T-helper 17 cell (primary cell): ENCODE data around the gene CYP8B1. TPM values are rescaled to one million over a fixed set of nuclear protein-coding genes. Genes with fewer than 3 reads are reported as not detected.

Experiments used
- ATAC-seq: fragments of 150-1000 bp; cut with Tn5 transposase; 2 replicates; pipeline ENCODE4 v1.10.0; 2021; ENCODE audit warnings: mild to moderate bottlenecking, moderate library complexity
- DNase-seq, 3 donors: peaks; one replicate each; pipeline versions ENCODE4 v3.0.0 to v3.0.0-alpha.2; 2020 to 2021
- H3K9me3 ChIP-seq: one replicate; pipeline ENCODE4 v1.7.0; 2013; ENCODE audit warnings: low read length, mild to moderate bottlenecking; ENCODE audit not compliant: control insufficient read depth, poor library complexity, severe bottlenecking
- H3K27ac Mint-ChIP-seq: one replicate; pipeline ENCODE4 v1.8.0; 2022; ENCODE audit warnings: mild to moderate bottlenecking, moderate library complexity, mixed read lengths
- H3K27me3 Mint-ChIP-seq: one replicate; pipeline ENCODE4 v1.8.0; 2022; ENCODE audit warnings: mixed read lengths
- H3K36me3 Mint-ChIP-seq: one replicate; pipeline ENCODE4 v1.8.0; 2022; ENCODE audit warnings: low read depth, mixed read lengths
- H3K4me1 Mint-ChIP-seq: one replicate; pipeline ENCODE4 v1.8.0; 2022; ENCODE audit warnings: mild to moderate bottlenecking, mixed read lengths
- H3K4me3 Mint-ChIP-seq: one replicate; pipeline ENCODE4 v1.8.0; 2022; ENCODE audit warnings: mild to moderate bottlenecking, moderate library complexity, mixed read lengths
- total RNA-seq, 4 donors: library from RNA in 2 of 4; stranded (reverse) in 2 of 4; gene quantifications; one replicate each; pipeline ENCODE4 v1.2.3 and lab custom pipeline; 2022 to 2026

Gene CYP8B1
- total RNA-seq, result not detected
- total RNA-seq (lab: John Stamatoyannopoulos, UW), result 0 reads per million in 2 donors

GRCh38 chr3:42875325-42876151 is at the start of gene CYP8B1:
Gene CYP8B1 (minus strand): TSS chr3:42875879. CDS start chr3:42875816, 63 bp downstream.
- peaks cover 30% of the 10 kb centered on the region for H3K27me3 Mint-ChIP-seq
- peaks cover 9% of the 10 kb centered on the region for H3K4me1 Mint-ChIP-seq
- peak within 1 kb of the TSS; percentile 70 for H3K27ac Mint-ChIP-seq
- H3K36me3 Mint-ChIP-seq, result peaks cover 6% of the 10 kb centered on the region
- DNase-seq, result no peak
- H3K9me3 ChIP-seq, result no peaks in the 10 kb centered on the region
- no peak for ATAC-seq
- H3K4me3 Mint-ChIP-seq, result no peak within 1 kb of the TSS

DNA sequence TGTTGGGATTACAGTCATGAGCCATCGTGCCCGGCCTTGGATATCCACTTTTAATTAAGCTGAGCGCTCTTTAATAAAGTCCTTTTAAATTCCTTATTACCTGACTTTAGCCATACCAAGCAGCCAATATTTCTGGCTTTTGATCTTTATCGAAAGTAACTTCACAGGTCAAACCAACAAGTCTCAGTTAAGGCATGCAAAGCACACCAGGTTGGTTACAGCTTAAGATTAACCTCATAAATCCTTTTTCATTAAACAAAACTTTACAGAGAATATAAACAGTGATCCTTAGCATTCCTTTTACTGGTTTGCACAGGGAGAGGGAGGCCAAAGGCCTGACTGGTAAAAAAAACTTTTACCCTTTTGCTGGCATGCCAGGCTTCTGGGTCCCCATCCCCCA is 47.9 kb upstream of the CYP8B1 start:
- DNase-seq (no peak), ATAC-seq (no peak)
- no peak overlapping the region for H3K27ac Mint-ChIP-seq
- H3K4me1 Mint-ChIP-seq, result peaks cover 3% of the 10 kb centered on the region
- H3K36me3 Mint-ChIP-seq, result peaks cover 6% of the 10 kb centered on the region
- no peaks in the 10 kb centered on the region for H3K9me3 ChIP-seq
- no peak overlapping the region for H3K4me3 Mint-ChIP-seq
- H3K27me3 Mint-ChIP-seq, result peaks cover 4% of the 10 kb centered on the region

DNA sequence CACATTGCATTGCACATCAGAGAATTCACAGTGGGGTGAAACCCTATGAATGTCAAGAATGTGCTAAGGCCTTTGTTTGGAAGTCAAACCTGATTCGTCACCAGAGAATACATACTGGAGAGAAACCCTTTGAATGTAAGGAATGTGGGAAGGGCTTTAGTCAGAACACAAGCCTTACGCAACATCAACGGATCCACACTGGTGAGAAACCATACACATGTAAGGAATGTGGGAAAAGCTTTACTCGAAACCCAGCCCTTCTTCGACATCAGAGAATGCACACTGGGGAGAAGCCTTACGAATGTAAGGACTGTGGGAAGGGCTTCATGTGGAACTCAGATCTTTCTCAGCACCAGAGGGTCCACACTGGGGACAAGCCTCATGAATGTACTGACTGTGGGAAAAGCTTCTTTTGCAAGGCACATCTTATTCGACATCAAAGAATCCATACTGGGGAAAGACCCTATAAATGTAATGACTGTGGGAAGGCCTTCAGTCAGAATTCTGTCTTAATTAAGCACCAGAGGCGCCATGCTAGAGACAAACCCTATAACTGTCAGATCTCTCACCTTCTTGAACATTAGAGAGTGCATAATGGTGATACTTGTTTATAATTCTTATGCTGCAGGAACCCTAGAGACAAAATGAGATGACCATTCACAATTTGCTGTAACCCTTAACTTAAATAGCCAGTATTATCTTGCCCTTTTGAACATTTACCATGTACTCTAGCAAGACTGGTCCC is 39.3 kb upstream of the CYP8B1 start:
- H3K9me3 ChIP-seq, result peaks cover 4% of the 10 kb centered on the region
- Mint-ChIP-seq H3K27me3 (peaks cover 3% of the 10 kb centered on the region), H3K4me3 (no peak overlapping the region), H3K27ac (no peak overlapping the region), H3K36me3 (no peaks in the 10 kb centered on the region), H3K4me1 (no peaks in the 10 kb centered on the region)
- DNase-seq (no peak), ATAC-seq (no peak)

- DNase-seq (no peak), ATAC-seq (no peak)
- H3K9me3 ChIP-seq, result no peaks in the 10 kb centered on the region
- Mint-ChIP-seq H3K36me3 (peaks cover 2% of the 10 kb centered on the region), H3K27me3 (peaks cover 19% of the 10 kb centered on the region), H3K27ac (no peak overlapping the region), H3K4me1 (peaks cover 5% of the 10 kb centered on the region), H3K4me3 (no peak overlapping the region)
Observed at GRCh38 chr3:42911551-42911950, 35.9 kb upstream of the CYP8B1 start.

GRCh38 chr3:42908675-42909074 is 33.0 kb upstream of the CYP8B1 start:
- Mint-ChIP-seq H3K4me3 (no peak overlapping the region), H3K36me3 (peaks cover 4% of the 10 kb centered on the region), H3K27me3 (peaks cover 31% of the 10 kb centered on the region), H3K4me1 (peaks cover 10% of the 10 kb centered on the region), H3K27ac (no peak overlapping the region)
- DNase-seq (no peak), ATAC-seq (no peak)
- H3K9me3 ChIP-seq, result peaks cover 3% of the 10 kb centered on the region

DNA sequence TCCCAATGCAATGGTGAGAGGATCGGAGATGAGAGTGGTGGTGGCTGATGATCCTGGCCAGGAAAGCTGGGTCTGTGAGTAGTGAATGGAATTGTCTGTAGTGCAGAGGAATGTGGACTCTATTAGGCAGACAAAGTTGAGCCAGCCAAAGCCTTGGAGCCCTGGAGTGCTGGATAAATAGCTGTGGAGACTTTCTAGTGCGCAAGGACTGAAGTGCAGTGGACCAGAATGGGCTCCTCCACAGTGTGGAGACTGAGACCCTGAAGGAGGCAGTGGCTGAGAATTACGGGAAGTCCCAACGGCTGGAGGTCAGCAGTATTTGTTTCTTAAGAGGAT is 31.1 kb upstream of the CYP8B1 start:
- no peak overlapping the region for H3K27ac Mint-ChIP-seq
- ATAC-seq (no peak), DNase-seq (no peak)
- H3K4me3 Mint-ChIP-seq, result peak overlapping the region; percentile 81
- peaks cover 3% of the 10 kb centered on the region for H3K9me3 ChIP-seq
- H3K27me3 Mint-ChIP-seq, result peaks cover 31% of the 10 kb centered on the region
- peaks cover 10% of the 10 kb centered on the region for H3K4me1 Mint-ChIP-seq
- peaks cover 4% of the 10 kb centered on the region for H3K36me3 Mint-ChIP-seq

DNA sequence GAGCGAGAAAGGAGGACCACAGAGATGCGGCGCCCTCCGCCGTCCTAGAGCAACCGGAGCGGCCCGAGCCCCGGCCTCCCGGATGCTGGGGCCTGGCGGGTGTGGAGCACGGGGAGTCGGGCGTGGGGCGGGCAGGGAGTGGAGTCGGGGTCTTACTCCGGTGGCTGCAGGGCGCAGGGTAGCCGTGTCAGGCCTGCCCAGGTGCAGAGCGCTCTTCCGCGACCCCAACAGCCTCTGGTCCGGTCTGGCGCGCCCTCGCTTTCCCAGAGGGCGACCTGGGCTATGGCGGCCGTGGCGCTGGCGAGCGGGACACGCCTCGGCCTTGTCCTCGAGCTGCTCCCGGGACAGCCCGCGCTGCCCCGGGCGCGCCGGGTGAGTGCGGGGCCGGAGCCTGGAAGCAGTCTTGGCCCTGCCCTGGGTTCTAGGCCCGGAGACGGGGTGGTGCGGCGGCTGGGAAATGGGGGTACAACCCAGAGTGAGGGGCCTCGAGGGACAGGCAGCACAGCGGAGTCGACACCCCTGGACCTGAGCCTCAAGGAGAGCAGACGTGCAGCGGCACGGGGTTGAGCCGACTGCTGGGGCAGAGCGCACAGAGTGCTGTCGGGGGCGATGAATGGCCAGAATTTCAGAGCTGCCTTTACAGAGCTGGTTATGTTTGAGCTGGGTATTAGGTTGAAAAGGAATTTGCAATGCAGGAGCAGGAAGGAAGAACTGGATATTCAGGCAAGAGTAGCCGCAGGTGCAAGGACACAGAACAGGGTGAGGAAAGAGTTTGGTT is 30.6 kb upstream of the CYP8B1 start, which contains the start of gene ZNF662:
TSS of gene ZNF662 (plus strand) at position 73 of the 778 bp plus-strand sequence. CDS start 1,973 bp downstream, outside the sequence.
- DNase-seq (no peak), ATAC-seq (peak; percentile 36)
- peak within 1 kb of the TSS; percentile 81 for H3K4me3 Mint-ChIP-seq
- H3K9me3 ChIP-seq, result peaks cover 3% of the 10 kb centered on the region
- no peak within 1 kb of the TSS for H3K27ac Mint-ChIP-seq
- H3K4me1 Mint-ChIP-seq, result peaks cover 10% of the 10 kb centered on the region
- peaks cover 4% of the 10 kb centered on the region for H3K36me3 Mint-ChIP-seq
- peaks cover 32% of the 10 kb centered on the region for H3K27me3 Mint-ChIP-seq

DNA sequence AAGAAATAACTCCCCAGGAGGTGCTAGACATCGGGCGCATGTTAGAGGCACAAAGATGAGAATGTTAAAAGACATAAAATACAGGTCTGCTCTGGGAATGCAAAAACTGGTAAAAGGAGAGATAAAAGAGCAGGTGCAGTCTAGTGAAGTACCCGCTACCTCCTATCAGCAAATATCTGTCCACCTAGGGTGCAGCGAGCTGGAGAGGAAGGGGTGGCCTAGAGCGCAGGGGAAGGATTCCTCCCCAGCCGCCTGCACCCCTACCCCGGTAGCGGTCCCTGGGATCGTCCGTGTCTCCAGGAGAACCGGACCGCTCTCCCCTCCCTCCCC is 30.0 kb upstream of the CYP8B1 start:
- H3K9me3 ChIP-seq, result peaks cover 3% of the 10 kb centered on the region
- peaks cover 10% of the 10 kb centered on the region for H3K4me1 Mint-ChIP-seq
- H3K36me3 Mint-ChIP-seq, result peaks cover 4% of the 10 kb centered on the region
- no peak overlapping the region for H3K27ac Mint-ChIP-seq
- H3K27me3 Mint-ChIP-seq, result peaks cover 38% of the 10 kb centered on the region
- no peak for ATAC-seq
- peak overlapping the region; percentile 81 for H3K4me3 Mint-ChIP-seq
- DNase-seq, result no peak

DNA sequence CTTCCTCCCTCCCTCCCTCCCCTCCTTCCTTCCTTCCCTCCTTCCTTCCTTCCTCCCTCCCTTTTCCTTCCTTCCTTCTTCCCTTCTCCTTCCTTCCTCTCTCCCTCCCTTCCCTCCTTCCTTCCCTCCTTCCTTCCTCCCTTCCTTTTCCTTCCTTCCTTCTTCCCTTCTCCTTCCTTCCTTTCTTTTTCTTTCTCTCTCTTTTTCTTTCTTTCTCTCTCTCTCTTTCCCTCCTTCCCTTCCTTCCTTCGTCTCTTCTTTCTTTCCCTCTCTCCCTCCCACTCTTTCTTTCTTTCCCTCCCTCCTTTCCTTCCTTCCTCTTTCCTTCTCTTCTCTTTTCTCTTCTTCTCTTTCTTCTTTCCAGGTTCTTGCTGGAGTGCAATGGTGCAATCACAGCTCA is 28.4 kb upstream of the CYP8B1 start:
- Mint-ChIP-seq H3K27ac (no peak overlapping the region), H3K4me3 (no peak overlapping the region), H3K36me3 (peaks cover 6% of the 10 kb centered on the region), H3K27me3 (peaks cover 38% of the 10 kb centered on the region), H3K4me1 (peaks cover 10% of the 10 kb centered on the region)
- peaks cover 3% of the 10 kb centered on the region for H3K9me3 ChIP-seq
- no peak for DNase-seq
- no peak for ATAC-seq

DNA sequence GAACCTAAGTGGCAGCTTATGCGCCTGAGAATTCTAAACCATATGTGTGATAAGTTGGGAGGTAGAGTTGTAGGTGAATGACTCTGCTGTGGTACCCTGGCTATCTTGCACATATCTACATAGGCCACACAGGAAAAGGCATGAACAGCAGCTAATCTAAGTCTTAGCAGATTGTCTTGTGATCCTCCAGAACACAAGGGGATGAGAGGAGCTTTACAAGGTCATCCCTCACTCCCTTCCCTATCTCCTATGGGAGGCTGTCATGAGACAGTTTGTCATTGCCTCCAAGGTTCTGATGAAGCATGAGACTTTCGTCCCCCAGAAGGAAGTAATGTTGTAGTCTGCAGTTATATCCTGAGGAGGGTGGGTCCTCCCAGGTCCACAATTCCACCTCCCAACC is 26.6 kb upstream of the CYP8B1 start:
- ATAC-seq, result no peak
- no peak overlapping the region for H3K4me3 Mint-ChIP-seq
- no peak for DNase-seq
- peaks cover 10% of the 10 kb centered on the region for H3K4me1 Mint-ChIP-seq
- H3K36me3 Mint-ChIP-seq, result peaks cover 9% of the 10 kb centered on the region
- H3K27ac Mint-ChIP-seq, result no peak overlapping the region
- peaks cover 27% of the 10 kb centered on the region for H3K27me3 Mint-ChIP-seq
- peaks cover 3% of the 10 kb centered on the region for H3K9me3 ChIP-seq

GRCh38 chr3:42901073-42901415 is 25.4 kb upstream of the CYP8B1 start:
- H3K27ac Mint-ChIP-seq, result no peak overlapping the region
- H3K36me3 Mint-ChIP-seq, result peaks cover 5% of the 10 kb centered on the region
- peaks cover 26% of the 10 kb centered on the region for H3K27me3 Mint-ChIP-seq
- ATAC-seq (no peak), DNase-seq (no peak)
- H3K9me3 ChIP-seq, result peaks cover 3% of the 10 kb centered on the region
- peaks cover 3% of the 10 kb centered on the region for H3K4me1 Mint-ChIP-seq
- no peak overlapping the region for H3K4me3 Mint-ChIP-seq

DNA sequence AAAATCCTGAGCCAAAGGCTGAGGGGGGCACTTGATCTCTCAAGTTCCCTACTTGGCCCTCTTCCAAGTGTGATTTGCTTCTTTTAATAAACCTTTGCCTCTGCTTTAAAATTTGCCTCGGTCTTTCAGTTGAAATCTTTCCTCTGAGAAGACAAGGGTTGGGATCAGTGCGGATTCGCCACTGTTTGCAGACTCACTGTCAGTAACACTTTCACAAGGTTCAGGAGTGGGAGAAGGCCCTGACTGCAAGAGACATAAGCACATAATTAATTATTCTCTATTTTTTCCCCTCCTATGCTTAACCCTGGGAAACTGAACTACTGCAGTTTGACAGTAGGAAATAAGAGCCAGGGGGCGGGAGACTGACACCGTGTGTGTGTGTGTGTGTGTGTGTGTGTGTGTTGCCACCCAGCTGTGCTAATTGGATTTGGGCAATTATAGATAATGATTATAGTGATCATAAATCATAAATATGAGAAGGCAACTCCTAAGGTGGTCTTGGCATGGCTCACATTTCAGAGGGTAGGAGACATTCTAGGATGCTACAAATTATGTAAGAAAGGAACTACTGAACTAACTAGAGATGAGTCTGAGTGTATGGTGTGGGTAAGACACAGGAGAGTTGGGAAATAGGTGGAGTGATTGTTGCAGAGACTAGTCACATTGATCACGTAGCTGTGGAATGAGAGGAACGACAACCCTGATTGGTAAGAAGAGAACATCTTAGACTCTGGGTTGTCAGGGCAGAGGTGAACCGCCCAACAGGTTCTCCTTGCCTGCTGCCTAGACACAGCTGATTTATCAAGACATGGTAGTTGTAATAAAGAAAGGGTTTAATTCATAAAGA is 24.8 kb upstream of the CYP8B1 start:
- ATAC-seq, result no peak
- no peak overlapping the region for H3K27ac Mint-ChIP-seq
- H3K4me1 Mint-ChIP-seq, result no peaks in the 10 kb centered on the region
- H3K36me3 Mint-ChIP-seq, result peaks cover 5% of the 10 kb centered on the region
- H3K9me3 ChIP-seq, result peaks cover 3% of the 10 kb centered on the region
- DNase-seq, result no peak
- peaks cover 22% of the 10 kb centered on the region for H3K27me3 Mint-ChIP-seq
- no peak overlapping the region for H3K4me3 Mint-ChIP-seq
